ENCODE results near the gene ADAMTS2.

Gene ADAMTS2

DNA sequence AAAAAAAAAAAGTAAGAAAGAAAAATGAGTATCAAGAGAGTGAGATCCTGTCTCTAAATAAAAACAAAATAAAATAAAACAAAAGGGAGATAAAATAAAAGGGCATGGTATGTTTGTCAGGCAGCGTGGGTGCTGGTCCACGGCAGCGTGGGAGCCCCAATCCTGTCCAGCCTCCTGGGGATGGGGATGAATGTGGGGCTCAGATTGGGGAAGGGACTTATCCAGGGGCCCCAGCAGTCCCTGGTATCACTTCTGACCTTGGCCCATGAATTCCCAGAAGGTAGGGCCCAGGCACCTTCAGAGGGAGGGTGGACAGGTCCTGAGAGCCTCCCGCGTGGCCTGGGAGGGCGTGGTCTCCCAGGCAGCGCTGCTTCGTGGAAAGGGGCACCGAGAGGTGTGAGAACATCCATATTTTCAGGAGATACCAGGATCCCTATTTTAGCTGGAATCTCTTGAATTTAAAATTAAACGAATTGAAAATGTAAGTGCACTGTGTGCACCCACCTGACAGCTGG is 213.9 kb downstream of the ADAMTS2 start:
- DNase-seq = no peak

DNA sequence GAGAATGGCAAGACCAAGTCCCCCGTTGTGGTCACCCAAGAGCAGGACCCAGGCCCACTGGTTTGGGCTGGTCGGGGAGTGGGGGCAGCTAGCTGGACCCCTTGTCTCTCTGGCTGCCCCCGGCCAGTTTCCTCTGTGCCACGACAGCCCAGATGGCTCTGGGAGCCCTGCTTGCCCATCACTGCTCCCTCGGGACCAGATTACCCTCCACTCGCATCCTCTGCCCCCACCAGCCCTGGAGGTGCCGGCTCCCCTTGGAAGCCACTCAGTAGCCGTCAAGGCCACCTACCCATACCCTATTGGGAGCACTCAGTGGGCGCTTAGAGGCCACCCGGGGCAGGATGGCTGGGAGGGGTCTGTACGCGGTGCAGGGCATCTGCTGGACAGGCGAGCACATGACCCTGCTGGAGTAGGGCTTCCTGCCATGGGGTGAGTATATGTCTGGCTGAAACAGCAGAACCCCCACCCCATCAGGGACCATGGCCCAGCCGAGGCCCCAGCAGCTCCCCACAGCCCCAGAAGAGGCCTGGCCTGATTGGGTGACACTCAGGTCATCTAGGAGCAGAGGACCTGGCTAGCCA is 215.1 kb downstream of the ADAMTS2 start:
- no peak for DNase-seq

DNA sequence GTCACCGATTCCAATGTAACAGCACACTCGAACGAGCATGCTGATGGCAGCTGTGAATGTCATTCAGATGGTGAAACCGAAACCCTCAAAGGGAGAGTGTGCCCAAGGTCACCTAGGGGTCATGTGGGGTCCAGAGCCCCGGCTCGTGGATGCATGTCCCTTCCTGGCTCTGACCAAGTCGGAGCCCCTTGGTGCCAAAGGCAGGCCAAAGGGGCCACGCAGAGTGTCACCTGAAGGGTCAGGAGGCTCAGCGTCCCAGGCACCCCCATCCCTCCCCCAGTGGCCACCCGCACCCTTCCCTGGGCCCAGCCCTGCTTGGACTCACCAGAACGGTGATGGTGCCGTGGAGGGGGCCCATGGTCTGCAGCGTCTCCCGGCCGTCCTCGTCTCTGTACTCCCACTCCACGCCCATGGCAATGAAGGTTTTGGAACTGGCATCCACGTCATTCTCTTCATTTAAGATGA is 215.6 kb downstream of the ADAMTS2 start:
- no peak for DNase-seq

DNA sequence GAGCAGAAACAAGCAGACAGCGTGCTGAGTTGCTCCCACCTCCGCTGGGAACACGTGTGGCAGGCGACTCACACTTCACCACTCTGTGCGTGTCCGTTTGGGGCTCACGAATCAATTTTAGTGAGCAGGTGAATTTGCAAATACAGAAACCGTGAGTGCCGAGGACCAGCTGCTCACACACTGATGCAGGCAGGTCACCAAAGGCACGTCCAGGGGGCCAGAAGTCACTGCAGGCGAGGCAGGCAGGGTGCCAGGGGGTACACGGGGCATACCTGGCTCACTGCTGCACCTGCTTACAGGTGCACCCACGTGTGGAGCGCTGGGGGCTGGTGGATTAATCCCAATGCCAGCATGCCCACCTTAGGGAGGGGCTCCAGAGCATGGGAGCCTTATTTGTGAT is 216.3 kb downstream of the ADAMTS2 start:
- peak; percentile 17 for DNase-seq

DNA sequence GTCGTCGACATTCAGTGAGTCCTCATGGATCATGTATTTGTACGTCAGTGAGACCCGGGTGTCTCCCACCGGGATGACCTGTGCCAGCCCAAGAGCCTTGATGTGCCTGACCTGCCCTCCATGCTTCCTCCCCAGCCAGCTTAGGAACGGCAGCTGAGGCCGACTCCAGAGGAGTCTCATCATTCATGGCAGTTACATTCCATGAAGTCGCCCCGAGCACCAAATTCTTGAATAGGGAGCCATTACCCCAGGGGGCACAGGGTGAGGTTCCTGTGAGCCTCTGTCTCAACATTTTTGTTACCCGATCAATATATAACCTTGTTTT is 217.3 kb downstream of the ADAMTS2 start:
- peak; percentile 9 for DNase-seq

DNA sequence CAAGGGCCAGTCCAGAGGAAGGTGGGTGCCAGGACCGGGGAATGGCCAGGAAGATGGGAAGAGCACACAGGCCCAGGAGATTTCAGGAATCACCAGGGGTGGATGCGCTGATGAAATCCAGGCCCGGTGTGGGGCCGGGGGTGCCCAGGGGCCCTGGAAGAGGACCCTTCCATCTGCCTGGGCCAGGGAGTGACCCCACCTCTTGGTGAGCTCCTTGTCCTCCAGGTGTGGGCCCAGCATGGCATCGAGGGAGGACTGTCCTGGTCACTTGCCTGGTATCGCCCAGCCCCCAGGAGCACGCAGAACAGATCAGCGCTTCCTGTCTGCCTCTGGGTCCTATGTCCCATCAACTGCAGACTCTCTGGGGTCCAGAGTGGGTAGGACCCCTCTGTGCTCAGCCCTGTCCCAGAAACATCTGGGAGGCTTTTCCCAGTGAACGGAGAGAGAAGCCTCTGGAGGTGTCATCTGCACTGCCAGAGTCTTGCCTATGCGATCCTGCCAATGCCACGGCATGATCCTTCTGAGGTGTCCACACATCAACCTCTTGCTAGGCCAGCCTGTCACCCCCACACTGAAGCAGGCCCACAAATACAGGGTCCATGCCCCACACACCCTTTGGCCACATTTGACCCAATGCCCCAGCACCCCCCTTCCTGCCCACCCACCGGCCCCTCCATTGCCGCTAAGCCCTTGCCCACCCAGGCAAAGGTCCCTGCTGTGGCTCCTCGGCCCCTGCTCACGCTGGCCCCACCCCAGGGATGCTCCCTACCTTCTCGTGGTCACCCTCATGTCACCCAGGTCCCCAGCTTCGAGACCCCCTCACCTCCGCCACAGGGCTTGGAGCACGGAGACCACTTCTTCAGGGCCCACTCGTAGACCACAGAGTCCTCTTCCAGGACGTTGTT is 217.9 kb downstream of the ADAMTS2 start:
- peak; percentile 24 for DNase-seq

DNA sequence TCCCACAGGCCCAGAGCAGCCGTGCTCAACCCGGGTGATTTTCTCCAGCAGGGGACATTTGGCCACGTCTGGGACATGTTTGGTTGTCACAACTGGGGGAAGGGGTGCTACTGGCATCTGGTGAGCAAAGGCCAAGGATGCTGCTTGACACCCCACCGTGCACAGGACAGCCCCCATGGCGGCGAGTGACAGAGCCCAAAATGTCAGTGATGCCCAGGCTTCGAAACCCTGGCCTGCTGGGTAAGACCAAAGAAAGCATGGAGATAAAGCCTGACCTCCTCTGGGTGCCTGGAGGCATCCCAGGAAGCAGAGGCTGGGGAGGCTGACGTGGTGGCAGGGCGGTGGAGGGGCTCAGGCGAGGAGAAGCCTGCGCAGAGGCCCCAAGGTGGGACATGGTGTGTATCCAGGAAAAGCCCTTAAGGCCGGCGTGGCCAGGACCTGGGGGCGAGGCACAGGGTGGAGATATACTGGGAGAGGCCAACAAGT is 218.7 kb downstream of the ADAMTS2 start:
- peak; percentile 20 for DNase-seq

DNA sequence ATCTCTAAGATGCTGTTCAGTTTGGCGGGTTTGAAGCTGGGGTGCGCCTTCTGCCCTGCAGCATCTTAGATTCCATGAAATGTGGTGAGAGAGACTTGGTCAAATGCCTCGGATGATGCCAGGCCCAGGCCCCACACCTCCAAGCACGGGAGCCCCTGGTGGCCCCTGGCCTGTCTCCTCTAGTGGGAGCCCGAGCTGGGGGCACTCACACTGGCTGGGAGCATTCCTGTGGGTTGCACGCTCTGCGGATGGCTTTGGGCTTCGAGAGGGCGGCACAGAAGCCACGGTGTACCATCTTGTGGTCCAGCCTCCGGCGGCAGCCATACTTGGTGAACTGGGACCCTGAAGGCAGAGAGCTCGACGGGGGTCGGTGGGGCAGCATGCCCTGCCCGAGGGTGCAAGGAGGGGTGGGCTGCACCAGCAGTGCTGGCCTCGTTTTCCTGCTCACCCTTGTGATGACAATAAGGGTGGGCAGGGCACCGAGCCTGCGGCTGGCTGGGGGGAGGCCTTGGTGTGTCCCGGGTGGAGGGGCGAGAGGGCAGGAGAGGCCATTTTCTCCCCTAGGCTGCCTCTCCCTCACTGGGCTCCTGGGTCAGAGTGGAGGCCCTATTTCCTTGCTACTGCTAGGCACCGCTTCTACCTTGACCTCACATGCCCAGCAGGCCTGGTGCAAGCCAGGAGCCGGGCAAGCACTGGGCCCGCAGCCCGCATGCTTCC is 219.3 kb downstream of the ADAMTS2 start:
- no peak for DNase-seq

DNA sequence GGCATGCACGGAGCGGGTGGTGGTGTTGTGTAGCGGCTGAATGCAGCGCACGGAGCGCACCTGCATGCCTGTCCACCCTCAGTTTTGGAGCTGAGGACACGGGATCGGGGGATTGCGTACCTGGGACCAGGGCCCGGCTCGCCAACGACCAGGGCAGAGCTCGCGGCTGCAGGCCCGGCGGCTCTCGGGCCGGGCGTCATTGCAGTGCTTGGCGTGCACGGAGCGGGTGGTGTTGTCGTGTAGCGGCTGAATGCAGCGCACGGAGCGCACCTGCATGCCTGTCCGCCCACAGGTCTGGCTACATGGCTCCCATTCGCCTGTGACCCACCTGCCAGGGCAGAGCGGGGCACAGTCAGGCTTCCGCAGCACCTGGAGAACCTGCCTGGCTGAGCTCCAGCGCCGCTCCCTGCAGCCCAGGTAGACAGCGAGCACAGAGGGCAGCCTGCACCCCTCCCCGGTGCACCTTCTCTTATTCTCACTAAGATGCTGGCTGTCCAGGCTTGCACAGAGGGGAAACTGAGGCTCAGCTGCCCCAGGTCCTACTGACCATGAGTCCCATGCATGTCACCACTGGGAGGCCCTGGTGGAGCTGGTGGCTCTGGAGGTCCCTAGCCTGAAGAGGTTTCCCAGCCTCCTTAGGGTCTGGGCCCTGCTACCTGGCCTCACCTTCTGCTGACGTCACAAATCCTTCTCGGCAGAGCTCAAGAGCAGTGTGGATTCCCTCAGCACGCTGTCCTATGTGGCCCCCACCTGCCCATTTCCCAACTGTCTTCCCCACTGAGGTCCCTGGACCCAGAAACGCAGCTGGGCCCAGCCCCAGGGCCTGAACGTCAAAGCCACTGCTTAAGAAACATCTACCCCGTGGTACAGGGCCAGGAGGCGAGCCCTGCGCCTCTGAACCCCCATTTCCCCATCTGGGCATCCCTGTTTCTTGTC is 220.1 kb downstream of the ADAMTS2 start:
- DNase-seq = no peak

DNA sequence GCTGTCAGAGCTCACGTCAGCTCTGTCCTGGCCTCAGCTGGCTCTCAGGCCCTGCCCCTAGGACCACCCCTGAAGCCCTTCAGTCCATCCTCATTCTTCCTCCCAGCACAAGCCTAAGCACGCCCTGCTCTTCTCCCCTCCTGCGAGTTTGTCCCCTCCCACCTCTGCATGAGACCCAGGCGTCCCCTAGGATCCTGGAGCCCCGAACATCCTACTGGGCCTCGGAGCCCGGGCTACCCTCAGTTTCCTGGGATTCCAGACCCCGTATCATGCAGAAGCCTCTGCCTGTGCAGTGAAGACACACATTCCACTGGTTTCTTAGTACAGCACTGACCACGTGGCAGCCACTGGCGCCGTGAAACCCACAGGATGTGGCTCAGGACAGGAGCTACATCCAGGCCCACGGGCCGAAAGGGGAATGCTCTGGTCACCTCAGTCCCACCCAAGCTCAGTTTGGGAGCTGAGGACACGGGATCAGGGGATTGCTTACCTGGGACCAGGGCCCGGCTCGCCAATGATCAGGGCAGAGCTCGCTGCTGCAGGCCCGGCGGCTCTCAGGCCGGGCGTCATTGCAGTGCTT is 220.9 kb downstream of the ADAMTS2 start:
- DNase-seq = no peak

DNA sequence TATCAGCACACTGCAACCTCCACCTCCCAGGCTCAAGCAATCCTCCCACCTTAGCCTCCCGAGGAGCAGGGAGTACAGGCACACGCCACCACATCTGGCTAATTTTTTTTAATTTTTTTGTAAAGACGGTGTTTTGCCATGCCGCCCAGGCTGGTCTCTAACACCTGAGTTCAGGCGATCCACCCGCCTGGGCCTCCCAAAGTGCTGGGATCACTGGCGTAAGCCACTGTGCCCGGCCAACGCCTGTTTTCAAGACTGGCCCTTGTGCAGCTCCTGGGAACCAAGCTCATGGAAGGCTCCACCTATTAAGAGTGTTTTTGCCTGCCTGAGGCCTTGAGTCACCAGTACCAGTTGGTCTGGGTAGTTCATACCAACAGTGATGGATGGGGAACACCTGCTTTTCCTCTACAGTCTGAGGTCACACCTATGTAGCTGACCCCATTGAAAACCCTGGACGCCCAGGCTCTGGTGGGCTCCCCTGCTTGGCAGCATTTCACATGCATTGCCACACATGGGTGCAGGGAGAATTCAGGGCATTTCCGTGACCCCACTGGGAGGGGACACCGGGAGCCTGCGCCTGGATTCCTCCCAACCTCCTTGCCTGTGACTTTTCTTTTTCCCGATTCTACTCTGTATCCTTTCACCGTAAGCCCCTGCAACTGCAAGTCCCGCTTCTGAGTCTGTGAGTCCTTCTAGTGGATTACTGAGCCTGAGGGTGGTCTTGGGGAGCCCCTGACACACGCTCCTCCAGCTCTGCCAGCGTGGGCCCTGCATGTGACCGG is 221.6 kb downstream of the ADAMTS2 start:
- no peak for DNase-seq

DNA sequence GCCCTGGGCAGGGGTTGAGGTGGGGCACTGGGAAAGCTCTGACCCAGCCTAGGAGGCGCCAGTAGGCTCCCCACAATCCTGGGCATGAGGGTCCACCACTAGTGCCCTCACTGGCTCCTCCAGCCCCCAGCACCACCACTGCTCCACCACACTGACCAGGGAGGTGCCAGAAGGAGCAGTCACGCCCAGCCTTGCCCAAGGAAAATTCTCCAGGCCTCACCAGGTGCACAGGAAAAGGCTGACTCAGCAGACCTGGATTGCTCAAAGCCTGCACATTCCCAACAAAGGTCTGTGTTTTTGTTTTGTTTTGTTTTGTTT is 222.2 kb downstream of the ADAMTS2 start:
- no peak for DNase-seq

DNA sequence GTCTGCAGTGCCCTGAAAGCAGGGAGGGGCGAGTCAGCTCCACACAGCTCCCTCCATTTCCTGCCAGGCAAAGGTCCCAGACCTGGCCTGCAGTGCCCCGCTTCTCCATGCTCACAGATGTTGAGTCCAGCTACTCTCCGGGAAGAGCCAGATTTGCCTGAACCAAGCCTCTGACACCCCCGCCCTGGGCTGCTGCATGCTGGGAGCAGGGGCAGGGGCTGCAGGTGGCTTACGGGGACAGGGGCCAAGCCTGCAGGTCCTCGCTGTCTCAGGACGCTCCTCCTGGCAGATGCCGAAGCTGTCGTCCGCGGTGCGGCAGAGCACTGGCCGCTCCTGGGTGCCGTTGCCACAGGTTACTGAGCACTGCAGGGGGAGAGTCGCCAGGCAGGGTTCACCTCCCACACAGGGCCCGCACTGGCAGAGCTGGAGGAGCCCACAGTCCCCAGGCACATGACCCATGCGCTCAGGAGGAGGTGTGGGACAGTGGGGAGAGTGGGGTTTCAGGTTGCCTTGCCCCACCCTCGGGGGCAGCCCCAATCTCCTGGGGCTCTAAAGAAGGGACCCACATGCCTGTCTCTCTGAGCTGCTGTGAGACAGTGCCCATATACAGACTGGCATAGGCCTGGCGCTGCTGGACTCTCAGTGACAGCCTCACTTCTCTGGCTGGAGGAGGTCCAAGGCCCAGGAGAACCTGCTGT is 222.7 kb downstream of the ADAMTS2 start:
- DNase-seq = no peak

DNA sequence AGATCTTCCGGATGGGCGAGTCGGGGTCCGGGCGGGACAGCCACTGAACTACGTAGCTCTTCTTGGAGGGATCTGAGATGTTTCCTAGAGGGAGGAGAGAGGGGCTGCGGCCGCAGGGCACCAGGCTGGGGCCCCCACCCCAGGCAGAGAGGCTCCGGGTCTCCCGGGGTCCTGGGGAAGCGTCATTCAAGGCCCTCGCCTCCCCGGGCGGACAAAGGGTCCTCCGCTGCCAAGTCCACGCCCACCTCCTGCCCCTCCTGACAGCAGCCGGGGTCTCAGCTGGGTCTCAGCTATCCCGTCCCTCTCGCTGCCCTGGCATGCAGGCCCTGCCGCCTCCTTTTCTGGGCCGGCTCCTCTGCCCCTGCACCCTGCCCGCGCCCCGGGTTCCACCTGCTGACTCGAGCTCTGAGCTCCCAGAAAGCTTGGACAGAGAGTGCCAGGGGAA is 223.6 kb downstream of the ADAMTS2 start:
- no peak for DNase-seq

DNA sequence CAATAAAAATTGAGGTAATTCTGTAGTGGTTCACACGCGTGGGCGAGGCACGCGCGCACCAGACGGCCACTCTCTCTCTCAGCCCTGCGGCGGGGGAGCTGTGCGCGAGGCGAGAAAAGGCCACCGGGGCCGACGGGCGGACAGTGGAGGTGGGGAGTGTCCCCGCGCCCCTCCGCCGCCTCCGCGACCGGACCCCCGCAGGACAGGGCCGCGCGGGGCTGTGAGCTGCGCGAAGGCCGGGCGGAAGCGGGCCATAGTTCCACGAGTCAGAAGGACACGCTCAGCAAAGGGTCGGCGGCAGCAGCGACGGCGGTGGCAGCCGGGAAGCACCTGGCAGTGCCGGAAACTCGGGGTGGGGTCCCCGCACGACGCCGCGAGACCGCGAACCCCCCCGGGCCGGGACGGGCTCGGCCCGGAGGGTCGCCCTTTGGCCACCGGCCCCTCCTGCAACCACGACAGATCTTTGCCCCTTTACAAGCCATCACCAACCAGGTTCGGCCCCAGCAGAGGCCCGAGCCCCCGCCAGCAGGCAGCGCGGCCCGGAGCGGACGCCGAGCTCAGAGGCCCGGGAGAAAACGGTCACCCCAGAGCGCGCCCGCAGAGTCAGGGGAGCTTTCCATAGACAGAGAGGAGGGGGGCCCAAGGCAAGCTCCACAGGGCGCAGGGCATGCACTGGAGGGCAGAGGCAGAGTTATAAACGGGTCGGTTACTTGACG is 224.2 kb downstream of the ADAMTS2 start:
- DNase-seq = no peak

DNA sequence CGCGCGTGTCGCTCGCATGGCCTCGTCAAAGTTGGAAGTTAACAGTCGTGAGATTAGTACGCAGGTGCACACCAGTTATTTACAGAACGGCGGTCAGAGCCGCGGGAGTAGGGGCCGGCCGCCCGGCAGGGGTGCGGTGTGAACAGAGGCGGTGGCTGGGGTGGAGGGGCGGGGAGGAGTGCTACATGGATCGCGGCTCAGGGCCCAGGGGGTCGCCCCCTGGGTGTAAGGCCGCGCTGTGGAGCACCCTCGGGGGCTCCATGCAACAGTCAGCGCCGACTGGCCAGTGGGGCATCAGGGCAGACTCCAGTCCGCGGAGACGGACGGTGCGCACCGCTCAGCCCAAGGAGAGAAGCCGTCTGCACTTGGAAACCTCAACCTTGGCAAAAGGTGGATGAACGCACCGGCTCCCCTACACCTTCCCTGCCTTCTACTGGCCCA is 224.8 kb downstream of the ADAMTS2 start:
- no peak for DNase-seq

DNA sequence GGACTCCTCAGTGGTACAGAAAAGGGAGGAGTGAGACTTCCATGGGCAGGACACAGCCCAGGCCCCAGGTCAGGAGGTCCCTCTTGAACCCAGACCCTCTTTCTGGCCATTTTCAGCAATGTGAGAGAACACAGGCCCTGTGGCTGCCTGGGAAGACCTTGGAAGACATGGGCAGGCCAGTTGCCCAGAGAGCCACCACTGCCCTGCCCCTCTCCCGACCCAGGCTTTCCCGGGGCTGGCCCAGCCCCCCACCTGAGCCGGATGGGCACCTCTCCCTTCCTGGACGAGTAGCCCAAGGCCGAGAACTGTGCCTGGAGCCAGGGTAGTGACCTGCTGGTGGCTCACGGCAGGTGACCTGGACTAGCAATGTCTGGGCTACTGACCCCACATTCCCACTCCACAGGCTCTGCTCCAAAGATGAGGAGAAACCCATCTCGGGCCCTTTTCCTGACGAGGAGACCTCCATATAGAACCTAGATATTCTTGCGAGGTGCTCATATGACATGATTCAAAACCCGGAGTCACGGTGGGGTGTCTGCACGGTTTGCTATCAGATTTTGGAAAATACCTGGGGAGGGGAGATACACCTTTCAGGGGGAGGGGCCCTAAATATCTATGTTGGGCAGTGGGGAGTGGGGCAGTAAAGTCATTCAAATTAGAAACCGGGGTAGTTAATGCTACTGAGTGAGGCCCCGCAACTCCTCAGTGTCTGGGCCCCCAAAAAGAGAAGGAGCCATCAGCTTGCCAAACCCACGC is 225.7 kb downstream of the ADAMTS2 start:
- DNase-seq = no peak

DNA sequence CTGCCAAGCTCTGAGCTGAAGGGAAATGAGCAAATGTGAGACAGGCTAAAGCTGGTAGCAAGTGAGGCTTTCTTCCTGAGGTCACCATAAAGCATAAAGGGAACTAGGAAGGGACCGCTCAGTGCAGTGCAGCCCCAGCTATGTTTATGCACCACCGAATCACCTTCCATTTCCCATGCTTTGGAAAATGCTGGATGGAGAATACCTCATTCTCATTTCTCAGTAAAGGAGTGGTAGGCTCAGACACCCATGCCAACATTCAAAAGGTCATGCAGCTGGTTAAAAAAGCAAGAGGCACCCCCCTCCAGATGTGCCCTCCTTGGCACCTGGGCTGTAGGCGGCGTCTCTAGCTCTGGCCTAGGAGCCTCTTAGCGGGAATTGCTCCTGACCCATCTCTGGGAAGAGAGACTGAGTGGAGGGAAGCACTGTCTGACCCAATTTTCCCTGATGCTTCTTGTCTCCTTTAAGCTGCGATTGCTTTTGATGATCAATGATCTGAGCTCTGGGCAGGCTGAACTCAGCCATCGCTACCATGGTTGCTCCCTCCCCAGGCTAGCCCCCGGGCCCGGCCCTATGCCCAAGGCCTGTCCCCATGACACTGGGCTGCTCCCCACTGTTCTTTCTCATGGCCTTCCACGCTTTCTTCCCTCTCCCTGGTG is 226.4 kb downstream of the ADAMTS2 start:
- DNase-seq = no peak

DNA sequence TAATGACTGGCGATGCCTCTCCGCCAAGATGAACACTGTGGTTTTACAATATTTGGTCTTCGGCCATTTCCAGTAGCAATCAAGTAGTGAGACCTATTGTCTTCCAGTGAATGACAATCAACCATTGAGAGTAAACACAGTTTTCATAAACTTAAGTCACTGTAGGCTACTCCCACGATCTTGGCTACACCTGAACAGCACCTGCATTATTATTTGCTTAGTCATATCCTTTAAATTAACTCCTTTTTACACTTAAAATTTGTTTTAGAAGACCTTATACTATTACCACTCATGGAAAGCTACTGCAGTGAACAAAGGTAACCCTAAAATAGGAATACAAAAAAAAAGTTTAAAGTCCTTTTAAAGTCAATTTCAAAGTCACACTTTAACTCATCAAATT is 226.9 kb downstream of the ADAMTS2 start:
- DNase-seq = no peak

Data from activated CD4-positive, CD25-positive, alpha-beta regulatory T cell treated with anti-CD3 and anti-CD28 coated beads, Interleukin-2, amount 50 U/mL, for 72 hours (primary cell).